GM12891 (cell line): ENCODE measurements around the gene PPP1R15B.
A peak's percentile ranks its signal among the peaks of the same experiment; 100 is the strongest.

Experiments used
- DNase-seq: peaks from one replicate; pipeline ENCODE4 v3.0.0; 2011; ENCODE audit warnings: low spot score; ENCODE audit not compliant: insufficient read length
- FAIRE-seq: peaks from 2 replicates; lab custom pipeline; 2011; peaks lifted over from hg19 to GRCh38; lab: Jason Lieb, UNC
- PAX5 ChIP-seq: IDR thresholded peaks from 2 replicates; pipeline ENCODE4 v1.6.1; 2011; ENCODE audit warnings: low read length, moderate library complexity, mild to moderate bottlenecking; ENCODE audit not compliant: insufficient read depth, severe bottlenecking
- POLR2A ChIP-seq: IDR thresholded peaks from 2 replicates; pipeline ENCODE4 v1.6.1; 2011; ENCODE audit warnings: low read depth, low read length, control low read depth
- POLR2AphosphoS5 ChIP-seq: IDR thresholded peaks from 2 replicates; pipeline ENCODE4 v1.6.1; 2011; ENCODE audit warnings: low read depth, low read length, control low read depth
- POU2F2 ChIP-seq: IDR thresholded peaks from 2 replicates; pipeline ENCODE4 v1.6.1; 2011; ENCODE audit warnings: low read depth, mild to moderate bottlenecking, control low read depth, low read length, moderate library complexity
- SPI1 ChIP-seq: IDR thresholded peaks from 2 replicates; pipeline ENCODE4 v1.6.1; 2011; ENCODE audit warnings: low read depth, low read length, control low read depth
- TAF1 ChIP-seq: IDR thresholded peaks from 2 replicates; pipeline ENCODE4 v1.6.1; 2011; ENCODE audit warnings: low read depth, low read length, control low read depth

Gene PPP1R15B

DNA sequence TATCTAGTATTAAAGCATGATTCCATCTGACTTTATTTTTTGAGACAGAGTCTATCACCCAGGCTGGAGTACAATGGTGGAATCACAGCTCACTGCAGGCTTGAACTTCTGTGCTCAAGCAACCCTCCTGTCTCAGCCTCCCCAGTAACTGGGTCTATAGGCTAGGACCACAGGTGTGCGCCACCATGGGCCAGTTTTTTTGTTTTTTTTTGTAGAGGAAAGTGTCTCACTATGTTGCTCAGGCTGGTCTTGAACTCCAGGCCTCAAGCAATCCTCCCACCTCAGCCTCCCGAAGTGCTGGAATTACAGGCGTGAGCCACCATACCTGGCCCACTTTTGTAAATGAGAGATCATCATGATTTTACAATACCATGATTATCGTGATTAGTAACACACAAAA, 9.2 kb downstream of the PPP1R15B start:
- TF ChIP-seq PAX5: no peak
- no peak for TF ChIP-seq TAF1
- peak; percentile 57; the same call in 1 of the 2 replicates for TF ChIP-seq POLR2AphosphoS5
- no peak for TF ChIP-seq POU2F2
- no peak for FAIRE-seq
- no peak for DNase-seq

DNA sequence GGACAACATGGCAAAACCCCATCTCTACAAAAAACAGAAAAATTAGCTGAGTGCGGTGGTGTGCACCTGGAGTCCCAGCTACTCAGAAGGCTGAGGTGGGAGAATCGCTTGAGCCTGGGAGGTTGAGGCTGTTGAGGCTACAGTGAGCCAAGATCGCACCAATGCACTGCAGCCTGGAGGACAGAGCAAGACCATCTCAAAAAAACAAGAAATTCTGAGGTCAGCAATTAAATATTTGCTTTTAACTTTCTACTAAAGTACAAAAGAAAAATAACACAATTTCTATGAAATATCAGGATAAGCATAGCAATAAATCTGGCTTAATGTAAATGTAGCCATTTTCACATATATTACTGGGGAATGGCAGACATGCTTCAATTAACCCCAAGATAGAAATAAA, 9.9 kb downstream of the PPP1R15B start:
- TF ChIP-seq POU2F2 (no peak), POLR2A (no peak), POLR2AphosphoS5 (no peak), PAX5 (no peak)
- DNase-seq (no peak), FAIRE-seq (no peak)

DNA sequence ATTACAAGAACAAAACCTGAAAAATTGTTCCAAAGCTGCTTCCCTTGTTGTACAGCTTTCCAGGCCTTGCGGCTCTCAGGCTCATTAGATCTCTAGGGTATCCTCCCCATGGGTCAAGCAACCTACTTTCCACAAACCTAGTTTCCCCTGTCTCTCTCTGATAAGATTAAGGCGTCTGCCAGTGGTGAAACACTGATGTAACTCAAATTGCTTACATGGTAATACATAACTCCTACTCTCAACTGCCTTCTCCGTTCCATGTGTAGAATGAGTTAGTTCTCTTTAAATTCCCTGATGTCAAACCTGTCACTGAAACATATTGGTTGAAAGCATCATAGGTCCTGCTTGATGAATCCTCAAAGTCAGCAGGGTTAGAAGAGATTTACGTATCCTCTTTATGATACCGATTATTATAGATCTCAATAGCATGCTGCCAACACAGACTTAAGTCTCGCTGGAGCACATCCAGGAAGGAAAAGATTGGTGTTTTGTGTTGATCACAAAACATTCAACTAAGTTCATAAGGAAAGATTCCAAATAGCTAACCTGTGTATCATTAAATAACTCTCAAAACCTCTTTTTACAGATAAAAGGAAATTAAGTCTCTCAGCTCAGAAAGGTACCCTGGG, 10.6 kb downstream of the PPP1R15B start:
- no peak for DNase-seq
- TF ChIP-seq POLR2A (no peak), POU2F2 (no peak), TAF1 (no peak), PAX5 (no peak), POLR2AphosphoS5 (no peak), SPI1 (no peak)
- FAIRE-seq: no peak

- DNase-seq: peak; percentile 46
- no peak for TF ChIP-seq SPI1
- no peak for TF ChIP-seq POLR2A
- no peak for TF ChIP-seq POLR2AphosphoS5
- no peak for TF ChIP-seq POU2F2
- TF ChIP-seq PAX5: no peak
- no peak for TF ChIP-seq TAF1
- peak; percentile 77 for FAIRE-seq
Measured at GRCh38 chr1:204398197-204399125, 13.2 kb downstream of the PPP1R15B start.

DNA sequence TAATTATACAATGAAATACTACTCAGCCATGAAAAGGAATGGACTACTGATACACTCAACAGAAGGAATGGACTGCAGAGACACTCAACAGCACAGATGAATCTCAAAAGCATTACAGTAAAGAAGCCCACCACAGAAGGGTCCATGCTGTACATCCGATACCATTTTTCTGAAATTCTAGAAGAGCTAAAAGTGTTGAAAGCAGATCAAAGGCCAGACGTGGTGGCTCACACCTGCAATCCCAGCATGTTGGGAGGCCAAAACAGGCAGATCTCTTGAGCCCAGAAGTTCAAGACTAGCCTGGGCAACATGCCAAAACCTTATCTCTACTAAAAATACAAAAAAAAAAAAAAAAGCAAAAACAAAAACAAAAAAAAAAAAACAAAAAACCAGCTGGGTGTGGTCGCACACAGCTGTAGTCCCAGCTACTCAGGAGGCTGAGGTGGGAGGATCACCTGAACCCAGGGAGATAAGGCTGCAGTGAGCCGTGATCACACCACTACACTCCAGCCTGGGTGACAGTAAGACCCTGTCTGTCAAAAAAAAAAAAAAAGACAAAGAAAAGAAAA, 15.5 kb downstream of the PPP1R15B start:
- FAIRE-seq (no peak), DNase-seq (no peak)
- no peak for TF ChIP-seq POU2F2
- TF ChIP-seq TAF1: no peak
- TF ChIP-seq SPI1: no peak
- TF ChIP-seq POLR2AphosphoS5: no peak
- TF ChIP-seq POLR2A: no peak
- no peak for TF ChIP-seq PAX5

DNA sequence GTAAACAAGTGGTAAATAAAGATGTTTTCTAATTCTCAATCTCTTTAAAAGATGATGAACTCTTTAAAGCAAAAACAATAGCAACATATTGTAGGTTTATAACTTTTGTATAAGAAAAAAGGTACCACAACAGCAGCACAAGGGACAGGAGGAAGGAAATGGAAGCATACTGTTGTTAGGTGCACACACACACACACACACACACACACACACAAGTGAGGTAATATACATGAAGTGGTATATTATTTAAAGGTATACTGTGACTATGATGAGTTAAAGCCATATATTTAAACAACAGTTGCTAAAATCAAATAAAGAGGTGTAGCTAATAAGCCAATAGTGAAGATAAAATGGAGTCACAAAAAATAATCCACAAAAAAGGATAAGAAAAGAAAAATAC, 20.0 kb downstream of the PPP1R15B start:
- FAIRE-seq (no peak), DNase-seq (no peak)
- TF ChIP-seq POLR2A (no peak), POU2F2 (no peak), PAX5 (no peak), POLR2AphosphoS5 (no peak), TAF1 (no peak), SPI1 (no peak)

- DNase-seq (no peak), FAIRE-seq (no peak)
- TF ChIP-seq PAX5 (no peak), SPI1 (no peak), TAF1 (no peak), POU2F2 (no peak), POLR2AphosphoS5 (no peak), POLR2A (no peak)
Measured at GRCh38 chr1:204390751-204391466, 20.7 kb downstream of the PPP1R15B start.

DNA sequence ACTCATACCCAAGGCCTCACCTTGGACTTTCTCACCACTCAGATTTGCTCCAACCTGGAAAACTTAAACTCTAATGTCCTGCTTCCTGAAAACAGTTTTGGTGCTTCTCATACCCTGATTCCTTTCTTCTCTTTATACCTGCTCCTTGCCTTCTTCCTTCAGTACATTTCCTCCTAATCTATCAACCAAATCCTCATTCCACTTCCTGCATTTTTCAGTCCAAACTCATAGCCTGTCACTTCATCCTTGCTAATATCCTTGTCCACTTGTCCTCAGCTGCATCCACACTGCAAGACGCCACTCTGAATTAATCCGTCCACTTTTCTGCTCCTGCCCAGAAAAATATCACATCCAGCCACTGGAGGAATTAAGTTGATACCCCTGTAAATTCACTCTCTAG, 25.9 kb downstream of the PPP1R15B start:
- no peak for TF ChIP-seq PAX5
- no peak for TF ChIP-seq POU2F2
- TF ChIP-seq TAF1: no peak
- no peak for TF ChIP-seq POLR2AphosphoS5
- TF ChIP-seq SPI1: no peak
- TF ChIP-seq POLR2A: no peak
- DNase-seq (no peak), FAIRE-seq (no peak)
